ENCODE measurements around the gene ITGBL1. TPM values are rescaled to one million over a fixed set of nuclear protein-coding genes. Genes with fewer than 3 reads are reported as not detected.

ITGBL1 gene
- total and polyA plus RNA-seq, 2 of the 13 experiments (the other 11 are each of a cell fraction or from before 2014, with no cell fraction given): 0.02 TPM; not detected in 1

GRCh38 chr13:101492251-101492910, 39.9 kb downstream of the ITGBL1 start (continued):
- no peak for TF ChIP-seq ZBTB14 (CRISPR knock-in tag; IDR thresholded peaks at IDR 0.05)
- TF ChIP-seq KAT2B (IDR thresholded peaks at IDR 0.05; ENCODE audit: borderline replicate concordance, low read depth, low read length): no peak
- TF ChIP-seq ZNF724P (CRISPR knock-in tag; IDR thresholded peaks at IDR 0.05; ENCODE audit: borderline replicate concordance): no peak
- no peak for TF ChIP-seq ZNF414 (CRISPR knock-in tag; IDR thresholded peaks at IDR 0.05)
- no peak for TF ChIP-seq GRHL1 (CRISPR knock-in tag; conservative IDR thresholded peaks at IDR 0.05)
- no peak for TF ChIP-seq ZNF879 (CRISPR knock-in tag; IDR thresholded peaks at IDR 0.05)
- TF ChIP-seq RARA (CRISPR knock-in tag; IDR thresholded peaks at IDR 0.05): no peak
- no peak for TF ChIP-seq IRF2 (CRISPR knock-in tag; IDR thresholded peaks at IDR 0.05)

- ATAC-seq (no peak), DNase-seq (ENCODE audit: low spot score) (no peak), FAIRE-seq (no peak)
- TF ChIP-seq ARNTL (CRISPR knock-in tag; IDR thresholded peaks at IDR 0.05) (no peak), RORA (CRISPR knock-in tag; IDR thresholded peaks at IDR 0.05) (no peak), SNAPC2 (CRISPR knock-in tag; IDR thresholded peaks at IDR 0.05) (no peak), ZNF232 (CRISPR knock-in tag; IDR thresholded peaks at IDR 0.05; ENCODE audit: borderline replicate concordance) (no peak), ZNF598 (CRISPR knock-in tag; IDR thresholded peaks at IDR 0.05; ENCODE audit: borderline replicate concordance) (no peak), SALL2 (CRISPR knock-in tag; IDR thresholded peaks at IDR 0.05) (no peak), ZNF354B (CRISPR knock-in tag; IDR thresholded peaks at IDR 0.05) (no peak), JUNB (CRISPR knock-in tag; IDR thresholded peaks at IDR 0.05; ENCODE audit: borderline replicate concordance) (no peak), ARNT2 (CRISPR knock-in tag; IDR thresholded peaks at IDR 0.05; ENCODE audit: low read depth) (no peak), ZNF615 (CRISPR knock-in tag; IDR thresholded peaks at IDR 0.05; ENCODE audit: borderline replicate concordance) (no peak)
- H3K27ac ChIP-seq (ENCODE audit: extremely low read length, insufficient read depth, low read length): no peak overlapping the region
- H3K36me3 ChIP-seq (replicated peaks in 1 of 2; ENCODE audit: control insufficient read depth in 1 of 2, insufficient read depth in 2 of 2, low read length in 2 of 2): no peaks in the 10 kb centered on the region
- no peak overlapping the region for H3K4me3 ChIP-seq (replicated peaks in 1 of 3; ENCODE audit: insufficient read depth in 1 of 3, low read depth in 2 of 3, low read length in 3 of 3)
- no peaks in the 10 kb centered on the region for H4K20me1 ChIP-seq (ENCODE audit: insufficient read depth, low read length)
- H3K4me2 ChIP-seq (ENCODE audit: low read depth, low read length): no peak overlapping the region
- no peaks in the 10 kb centered on the region for H3K27me3 ChIP-seq (ENCODE audit: control insufficient read depth in 1 of 2, insufficient read depth in 2 of 2, low read length in 2 of 2)
- ChIA-PET CTCF (ENCODE audit: low intra/inter-chr PET ratio, low total read pairs) (no interaction called here), POLR2A (no interaction called here)
- 4% methylated on average over 3 of the region's 3 CpGs for WGBS (ENCODE audit: low lambda C conversion rate)
- in situ Hi-C loops (cut with HindIII; ENCODE audit: extremely low pct_ligation_motif_present, low pct_unique_long_range_greater_than_20kb): no loop called here
- intact Hi-C loops (cut with micrococcal nuclease; ENCODE audit: unreplicated experiment): no loop called here
- H3K4me1 ChIP-seq (ENCODE audit: insufficient read depth, low read length): no peaks in the 10 kb centered on the region
- H3K9me3 ChIP-seq (ENCODE audit: low read length): no peaks in the 10 kb centered on the region
- no peak overlapping the region for H2AFZ ChIP-seq (ENCODE audit: low read length)
- H3K79me2 ChIP-seq (ENCODE audit: insufficient read depth, low read length): no peaks in the 10 kb centered on the region
- no TSS peak for BruUV-seq (replicated peaks)
- no peak overlapping the region for H3K9ac ChIP-seq (ENCODE audit: insufficient read depth, low read depth, low read length)
Measured at GRCh38 chr13:101493541-101493940, 41.1 kb downstream of the ITGBL1 start.

All from HepG2 (cell line).